Fibroblast of mammary gland (primary cell): Measurements from ENCODE around the gene IGDCC3.

Experiments
- DNase-seq: peaks from one replicate; pipeline ENCODE4 v3.0.0-alpha.2; 2010; ENCODE audit warnings: low read depth
- H3K4me3 ChIP-seq: 2 replicates; pipeline ENCODE4 v1.5.1; 2011; ENCODE audit warnings: low read depth, mild to moderate bottlenecking, low read length, moderate library complexity; ENCODE audit not compliant: control insufficient read depth
- TF ChIP-seq, protein P1 (sequence below): conservative IDR thresholded peaks from 2 replicates; pipeline ENCODE4 v1.5.1; 2011; ENCODE audit warnings: low read depth, low read length, inconsistent platforms; ENCODE audit not compliant: control insufficient read depth, insufficient read depth

IGDCC3 gene

DNA sequence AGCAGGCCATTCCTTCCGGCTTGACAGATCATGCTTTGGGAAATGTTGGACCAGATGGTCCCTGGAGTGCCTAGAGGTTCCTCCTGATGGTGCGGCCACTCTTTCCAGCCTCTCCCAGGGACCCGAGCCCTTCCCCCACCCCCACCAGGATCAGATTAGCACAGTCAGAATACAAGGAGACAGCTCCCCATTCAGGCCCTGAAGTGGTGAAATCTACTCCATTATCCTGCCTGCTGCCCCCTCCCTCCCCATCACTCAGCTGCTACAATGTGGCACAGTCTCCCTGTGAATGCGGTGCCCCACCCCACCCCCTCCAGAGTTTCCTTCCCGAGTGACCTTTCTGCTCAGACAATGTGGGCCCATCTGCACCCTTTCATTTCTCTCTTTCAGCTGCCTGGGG is 43.9 kb downstream of the IGDCC3 start:
- no peak for DNase-seq
- H3K4me3 ChIP-seq, result no peak overlapping the region
- TF ChIP-seq, protein P1, sequence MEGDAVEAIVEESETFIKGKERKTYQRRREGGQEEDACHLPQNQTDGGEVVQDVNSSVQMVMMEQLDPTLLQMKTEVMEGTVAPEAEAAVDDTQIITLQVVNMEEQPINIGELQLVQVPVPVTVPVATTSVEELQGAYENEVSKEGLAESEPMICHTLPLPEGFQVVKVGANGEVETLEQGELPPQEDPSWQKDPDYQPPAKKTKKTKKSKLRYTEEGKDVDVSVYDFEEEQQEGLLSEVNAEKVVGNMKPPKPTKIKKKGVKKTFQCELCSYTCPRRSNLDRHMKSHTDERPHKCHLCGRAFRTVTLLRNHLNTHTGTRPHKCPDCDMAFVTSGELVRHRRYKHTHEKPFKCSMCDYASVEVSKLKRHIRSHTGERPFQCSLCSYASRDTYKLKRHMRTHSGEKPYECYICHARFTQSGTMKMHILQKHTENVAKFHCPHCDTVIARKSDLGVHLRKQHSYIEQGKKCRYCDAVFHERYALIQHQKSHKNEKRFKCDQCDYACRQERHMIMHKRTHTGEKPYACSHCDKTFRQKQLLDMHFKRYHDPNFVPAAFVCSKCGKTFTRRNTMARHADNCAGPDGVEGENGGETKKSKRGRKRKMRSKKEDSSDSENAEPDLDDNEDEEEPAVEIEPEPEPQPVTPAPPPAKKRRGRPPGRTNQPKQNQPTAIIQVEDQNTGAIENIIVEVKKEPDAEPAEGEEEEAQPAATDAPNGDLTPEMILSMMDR, result no peak

DNA sequence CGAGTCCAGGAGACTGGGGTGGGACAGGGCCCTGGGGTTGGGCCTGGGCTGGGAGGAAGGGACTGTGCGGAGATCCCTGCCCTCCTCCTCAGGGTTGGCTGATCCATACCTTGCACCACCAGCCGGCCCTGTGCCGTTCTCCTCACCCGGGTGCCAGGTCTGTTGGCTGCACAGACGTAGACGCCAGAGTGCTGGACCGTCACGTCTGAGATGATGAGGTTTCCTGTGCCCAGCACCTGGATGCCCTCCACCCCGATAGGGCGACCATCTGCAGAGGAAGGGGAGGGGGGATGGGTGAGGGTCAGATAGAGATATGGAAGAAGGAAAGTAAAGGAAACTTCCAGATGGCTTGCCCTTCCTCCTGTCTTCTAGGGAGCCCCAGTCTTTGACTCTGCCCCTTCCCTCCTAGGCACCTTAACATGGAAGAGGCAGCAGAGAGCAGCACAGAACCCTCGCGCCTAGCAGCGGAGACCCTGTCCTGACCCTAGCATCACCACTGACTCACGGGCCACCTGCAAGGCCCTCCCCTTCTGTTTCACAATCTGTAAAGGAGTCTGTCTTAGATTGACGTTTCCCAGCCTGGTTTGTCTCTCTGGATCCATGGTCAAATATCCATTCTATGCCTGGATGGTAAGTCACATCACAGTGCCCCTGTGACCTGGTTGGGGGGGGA is 44.5 kb downstream of the IGDCC3 start:
- no peak for DNase-seq
- no peak overlapping the region for H3K4me3 ChIP-seq
- TF ChIP-seq, protein P1, result no peak

DNA sequence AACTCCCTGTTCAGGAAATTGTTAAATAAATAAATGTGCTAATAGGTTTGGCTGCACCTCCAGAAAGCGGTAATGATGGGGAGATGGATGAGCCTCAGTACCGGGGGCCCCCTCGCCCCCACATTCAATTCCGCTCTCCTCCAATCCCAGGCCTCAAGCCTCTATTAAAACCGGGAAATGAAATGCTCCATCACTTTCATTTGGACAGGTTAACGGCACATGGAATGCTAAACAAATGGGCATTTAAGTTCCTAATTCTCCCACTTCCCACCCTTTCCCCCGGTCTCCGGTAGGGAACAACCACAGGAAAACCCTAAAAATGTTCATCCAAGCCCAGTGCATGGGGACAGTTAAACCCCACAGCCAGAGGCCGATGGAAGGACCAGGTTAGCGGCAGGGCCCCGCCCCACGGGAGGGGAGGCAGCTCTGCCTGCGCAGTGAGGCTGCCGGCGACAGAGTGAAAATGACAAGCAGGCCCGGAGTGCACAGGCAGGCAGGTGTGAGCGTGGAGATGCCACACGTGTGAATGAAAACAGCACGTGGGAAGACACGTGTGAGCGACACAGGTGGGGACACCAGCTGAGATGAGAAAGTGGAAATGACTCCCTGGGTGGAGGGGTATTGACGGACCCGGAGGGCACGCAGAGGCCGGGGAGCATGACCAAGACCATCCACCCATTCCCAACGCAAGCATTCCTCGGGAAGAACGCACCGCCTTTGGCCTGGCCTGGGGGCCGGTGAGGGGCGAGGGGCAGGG is 45.2 kb downstream of the IGDCC3 start:
- DNase-seq, result no peak
- no peak overlapping the region for H3K4me3 ChIP-seq
- TF ChIP-seq, protein P1, result no peak

DNA sequence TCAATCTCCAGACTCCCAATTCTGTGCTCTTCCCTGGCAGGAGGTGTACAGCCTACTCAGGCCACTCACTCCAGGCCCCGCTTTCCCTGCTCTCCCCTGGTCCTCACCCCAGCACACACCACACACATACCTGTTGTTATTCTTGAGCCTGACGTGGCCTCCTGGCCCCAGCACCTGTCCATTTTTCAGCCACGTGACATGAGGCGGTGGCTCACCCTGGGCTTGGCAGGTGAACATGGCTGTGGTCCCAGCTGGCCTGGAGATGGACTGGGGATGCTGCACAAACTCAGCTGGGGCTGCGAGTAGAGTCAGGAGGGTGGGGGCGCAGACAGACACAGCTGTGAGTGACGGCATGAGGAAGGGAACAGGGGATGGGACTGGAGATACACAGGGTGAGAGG is 46.0 kb downstream of the IGDCC3 start:
- no peak overlapping the region for H3K4me3 ChIP-seq
- no peak for DNase-seq
- TF ChIP-seq, protein P1, result no peak

DNA sequence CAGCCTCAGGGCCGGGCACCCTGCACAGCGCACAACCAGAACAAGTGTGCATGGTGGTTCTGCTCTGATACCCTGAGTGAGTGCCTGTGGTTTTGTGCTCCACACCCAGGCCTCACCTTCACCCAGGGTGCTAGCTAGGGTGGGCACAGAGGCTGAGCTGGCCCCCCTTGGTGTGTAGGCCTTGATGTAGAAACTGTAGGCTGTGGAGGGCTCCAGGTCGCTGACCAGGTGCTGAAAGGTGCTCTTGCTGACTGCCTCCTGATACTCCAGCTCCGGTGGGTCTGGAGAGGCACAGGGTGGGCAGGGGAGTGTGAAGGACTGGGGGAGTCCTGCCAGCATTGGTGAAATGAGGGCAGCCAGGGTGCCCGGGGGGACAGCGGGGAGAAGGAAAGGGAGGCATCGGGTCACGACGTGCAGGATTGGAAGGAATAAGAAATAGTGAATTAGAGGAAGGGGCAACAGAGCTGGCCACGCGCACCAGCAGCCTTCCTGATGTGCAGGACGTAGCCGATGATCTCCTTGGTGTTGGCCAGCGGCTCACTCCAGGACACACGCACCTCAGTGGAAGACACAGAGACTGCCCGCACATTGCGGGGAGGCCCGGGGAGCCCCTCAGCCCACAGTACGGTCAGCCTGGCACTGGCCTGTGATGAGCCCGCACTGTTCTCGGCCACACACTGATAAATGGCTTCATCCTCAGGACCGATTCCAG is 46.7 kb downstream of the IGDCC3 start:
- DNase-seq, result no peak
- H3K4me3 ChIP-seq, result no peak overlapping the region
- TF ChIP-seq, protein P1, result no peak

DNA sequence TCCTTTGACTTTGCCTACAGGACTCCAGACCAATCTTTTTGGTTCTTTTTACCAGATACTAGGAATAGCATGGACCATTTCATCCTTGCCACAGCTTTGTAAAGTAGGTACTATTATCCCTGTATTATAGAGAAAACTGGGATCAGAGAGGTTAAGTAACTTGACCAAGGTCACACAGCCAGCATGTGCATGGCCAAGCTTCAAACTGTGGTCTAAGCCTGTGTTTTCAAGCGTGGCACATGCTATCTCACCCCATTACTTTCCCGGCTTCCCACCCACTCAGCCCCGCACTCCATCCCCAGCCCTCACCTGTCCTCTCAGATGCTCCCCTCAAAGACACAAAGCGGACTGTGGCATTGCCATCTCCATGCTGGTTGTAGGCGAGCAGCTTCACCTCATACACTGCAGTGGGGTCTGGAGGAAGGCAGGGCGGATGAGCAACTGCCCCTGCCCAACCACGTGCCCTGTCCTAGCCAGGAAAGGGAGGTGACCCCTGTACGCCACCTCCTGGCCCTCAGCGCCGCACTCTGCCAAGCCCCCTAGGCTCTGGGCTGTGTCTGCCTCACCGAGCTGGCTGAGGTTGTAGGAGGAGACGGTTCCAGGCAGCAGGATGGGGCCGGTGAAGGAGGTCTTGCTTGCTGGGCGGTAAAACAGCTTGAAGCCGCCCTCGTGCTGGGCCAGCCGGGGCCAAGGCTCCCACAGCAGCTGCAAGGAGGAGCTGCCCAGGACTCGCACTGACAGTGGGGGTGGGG is 47.6 kb downstream of the IGDCC3 start:
- TF ChIP-seq, protein P1, result no peak
- no peak for DNase-seq
- no peak overlapping the region for H3K4me3 ChIP-seq
